Upper lobe of left lung (tissue), 4 donors: Measurements from ENCODE around the gene OCSTAMP.

ENCODE experiments used
- POLR2A ChIP-seq, 4 donors: fragments of 450-650 bp; IDR thresholded peaks; one replicate each; pipeline ENCODE4 v1.5.1; 2016 to 2017; ENCODE audit warnings: antibody characterized with exemption in 4 of 4, mild to moderate bottlenecking in 2 of 4
- POLR2AphosphoS5 ChIP-seq, 2 donors: sonication (generic); formaldehyde crosslinking; IDR thresholded peaks; one replicate each; pipeline ENCODE4 v1.5.1; 2017; ENCODE audit warnings: antibody characterized with exemption in 2 of 2
- TF ChIP-seq, protein P1 (sequence below), 6 experiments: fragments of 450-650 bp in 4 of 6; fragments of 200-600 bp in 2 of 6; sonication (generic) in 2 of 6; IDR thresholded peaks; one replicate each; pipeline ENCODE4 v1.5.1; 2016 to 2019; ENCODE audit warnings: antibody characterized with exemption in 6 of 6

DNA sequence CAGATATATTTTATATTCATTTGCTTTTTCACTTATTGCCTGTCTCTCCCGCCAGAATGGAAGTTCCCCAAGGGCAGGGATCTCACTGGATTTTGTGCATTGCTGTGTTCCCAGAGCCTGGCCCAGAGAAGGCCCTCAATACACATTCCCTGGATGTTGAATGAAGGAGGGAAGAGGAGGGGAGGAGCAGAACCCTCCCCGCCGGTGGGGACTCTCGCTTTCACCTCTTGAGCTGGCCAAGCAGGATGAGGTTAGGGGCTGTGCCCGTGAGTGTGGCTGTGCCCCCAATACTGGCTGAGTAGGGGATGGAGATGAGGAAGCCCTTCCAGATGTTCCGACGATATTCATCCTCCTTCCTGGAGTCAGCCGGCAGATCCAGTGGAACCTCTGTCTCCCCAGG, 45.5 kb upstream of the OCSTAMP start:
- TF ChIP-seq POLR2A (IDR thresholded peaks at IDR 0.05) = no peak
- TF ChIP-seq, protein P1, sequence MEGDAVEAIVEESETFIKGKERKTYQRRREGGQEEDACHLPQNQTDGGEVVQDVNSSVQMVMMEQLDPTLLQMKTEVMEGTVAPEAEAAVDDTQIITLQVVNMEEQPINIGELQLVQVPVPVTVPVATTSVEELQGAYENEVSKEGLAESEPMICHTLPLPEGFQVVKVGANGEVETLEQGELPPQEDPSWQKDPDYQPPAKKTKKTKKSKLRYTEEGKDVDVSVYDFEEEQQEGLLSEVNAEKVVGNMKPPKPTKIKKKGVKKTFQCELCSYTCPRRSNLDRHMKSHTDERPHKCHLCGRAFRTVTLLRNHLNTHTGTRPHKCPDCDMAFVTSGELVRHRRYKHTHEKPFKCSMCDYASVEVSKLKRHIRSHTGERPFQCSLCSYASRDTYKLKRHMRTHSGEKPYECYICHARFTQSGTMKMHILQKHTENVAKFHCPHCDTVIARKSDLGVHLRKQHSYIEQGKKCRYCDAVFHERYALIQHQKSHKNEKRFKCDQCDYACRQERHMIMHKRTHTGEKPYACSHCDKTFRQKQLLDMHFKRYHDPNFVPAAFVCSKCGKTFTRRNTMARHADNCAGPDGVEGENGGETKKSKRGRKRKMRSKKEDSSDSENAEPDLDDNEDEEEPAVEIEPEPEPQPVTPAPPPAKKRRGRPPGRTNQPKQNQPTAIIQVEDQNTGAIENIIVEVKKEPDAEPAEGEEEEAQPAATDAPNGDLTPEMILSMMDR (IDR thresholded peaks at IDR 0.05) = no peak
- no peak for TF ChIP-seq POLR2AphosphoS5 (IDR thresholded peaks at IDR 0.05)
